GM19099 (cell line): ENCODE data around the gene SPOP.

ENCODE experiments used
- POLR2A ChIP-seq: IDR thresholded peaks from 3 replicates; pipeline ENCODE4 v1.6.1; 2011; ENCODE audit warnings: low read depth; ENCODE audit not compliant: insufficient read length; ENCODE audit errors: extremely low read depth

Gene SPOP

DNA sequence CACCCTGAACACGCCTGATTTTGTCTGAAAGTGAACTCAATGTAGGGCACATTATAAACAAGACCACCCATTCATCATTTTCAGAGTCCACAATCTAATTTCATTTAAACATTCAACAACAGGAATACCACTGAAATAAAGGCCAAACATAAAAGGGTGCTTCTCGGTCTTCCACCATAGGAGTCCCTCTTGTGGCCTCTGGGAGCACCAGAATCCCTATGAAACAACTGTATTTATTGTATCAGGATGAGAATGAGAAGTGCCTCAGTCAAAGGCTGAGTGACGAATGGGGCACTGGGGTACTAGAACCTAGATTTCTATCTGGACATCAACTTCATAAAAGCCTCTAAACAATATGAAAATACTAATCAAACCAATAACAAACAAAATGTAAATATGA is 61.8 kb downstream of the SPOP start:
- no peak for TF ChIP-seq POLR2A

DNA sequence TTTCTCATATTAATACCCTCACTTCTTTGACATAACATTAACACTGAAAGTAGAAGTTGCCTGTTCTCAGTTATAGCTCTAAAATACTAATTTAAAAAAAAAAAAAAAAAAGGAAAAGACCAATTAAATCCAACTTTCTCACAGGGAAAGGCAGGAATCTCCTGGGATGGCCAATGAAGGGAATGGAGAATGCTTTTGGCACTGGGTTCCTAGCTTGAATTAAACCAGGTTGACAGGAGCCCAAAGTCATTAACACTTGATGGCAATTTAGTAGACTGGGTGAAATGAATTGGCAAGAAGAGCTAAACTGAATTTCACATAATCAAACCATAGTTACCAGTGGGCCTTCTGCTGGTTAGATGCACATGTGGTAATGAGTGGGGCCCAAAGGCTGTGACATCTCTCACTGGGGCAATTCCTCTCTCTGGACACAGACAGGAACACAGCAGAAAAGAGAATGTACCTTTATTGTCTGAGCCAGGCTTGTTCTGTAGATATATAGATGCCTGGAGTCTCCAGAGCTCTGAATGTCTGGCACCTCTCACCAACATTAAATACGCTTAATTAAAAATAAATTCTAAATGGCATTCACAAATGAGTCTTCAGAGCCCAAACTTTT is 64.6 kb downstream of the SPOP start:
- TF ChIP-seq POLR2A: no peak

DNA sequence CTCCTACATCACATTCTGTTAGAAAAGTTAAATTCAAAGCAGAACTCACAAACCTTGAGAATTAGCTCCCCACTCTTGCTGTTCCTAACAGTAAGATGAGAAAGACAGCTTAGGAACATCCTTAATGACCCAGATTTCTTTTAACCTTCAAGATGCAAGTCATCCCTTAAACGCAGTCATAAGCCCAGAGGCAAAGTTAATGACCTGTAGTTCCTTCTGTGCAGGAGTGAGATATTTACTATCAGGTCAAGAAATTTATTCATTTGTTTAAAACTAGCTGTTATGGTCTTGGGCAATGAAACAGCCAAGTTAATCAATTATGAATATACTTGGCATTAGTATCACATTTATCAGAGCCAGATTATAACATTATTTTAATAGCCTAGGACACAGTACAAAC is 65.2 kb downstream of the SPOP start:
- no peak for TF ChIP-seq POLR2A

DNA sequence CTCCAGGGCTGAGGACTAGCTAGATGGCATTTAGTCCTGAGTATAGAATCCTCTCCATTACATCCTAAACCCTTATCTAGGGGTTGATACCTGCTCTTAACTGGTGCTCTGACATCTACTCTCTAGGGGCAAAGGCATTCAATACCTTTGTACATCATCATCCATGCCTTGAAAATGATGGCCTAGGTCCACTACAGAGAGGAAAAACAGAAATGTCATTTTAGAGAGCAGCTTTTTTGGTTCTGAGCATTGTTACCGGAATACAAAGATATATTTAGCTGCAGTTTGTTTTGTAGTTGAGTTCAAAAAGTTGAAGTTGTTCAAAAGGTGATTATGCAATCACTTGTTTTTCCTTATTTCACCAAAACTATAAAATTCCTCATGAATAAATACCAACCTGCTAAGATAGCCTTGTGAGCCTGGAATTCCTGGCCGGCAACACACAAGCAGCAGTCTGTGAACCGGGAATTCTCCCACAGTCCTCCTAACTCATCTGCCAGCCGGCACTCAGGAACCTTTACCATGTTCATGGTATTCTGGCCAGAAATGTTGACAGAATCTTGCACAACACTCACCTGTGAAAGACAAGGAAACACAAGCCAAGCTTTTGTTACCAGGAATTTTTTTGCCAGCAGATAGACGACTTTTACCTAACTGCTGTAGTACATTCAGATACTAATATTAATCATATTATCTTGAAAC is 66.9 kb downstream of the SPOP start:
- no peak for TF ChIP-seq POLR2A

DNA sequence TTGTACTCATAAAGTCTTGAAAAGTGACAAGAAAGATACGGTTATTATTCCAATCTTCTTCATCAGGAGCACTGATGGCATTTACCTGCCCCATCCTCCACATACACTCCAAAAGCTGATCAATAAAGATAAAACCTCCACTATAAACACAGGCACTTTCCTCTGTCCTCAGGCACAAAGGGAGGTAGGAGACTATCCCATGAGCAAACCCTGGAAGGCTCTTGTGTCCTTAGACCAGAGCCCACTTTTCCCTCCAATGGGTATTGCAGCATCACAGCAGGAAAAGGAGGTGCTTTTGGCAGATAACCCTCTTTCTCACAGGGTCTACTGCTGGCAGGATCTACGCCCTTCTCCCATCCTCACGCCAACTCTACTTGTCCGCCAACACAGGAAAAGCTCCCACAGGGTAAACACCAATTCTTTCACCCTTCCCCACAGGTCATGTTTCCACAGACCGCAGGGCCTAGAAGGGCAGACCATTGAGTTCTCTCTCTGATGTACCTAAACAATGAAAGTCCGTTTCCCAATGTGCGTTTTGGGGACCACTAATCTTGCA is 73.5 kb downstream of the SPOP start:
- no peak for TF ChIP-seq POLR2A

DNA sequence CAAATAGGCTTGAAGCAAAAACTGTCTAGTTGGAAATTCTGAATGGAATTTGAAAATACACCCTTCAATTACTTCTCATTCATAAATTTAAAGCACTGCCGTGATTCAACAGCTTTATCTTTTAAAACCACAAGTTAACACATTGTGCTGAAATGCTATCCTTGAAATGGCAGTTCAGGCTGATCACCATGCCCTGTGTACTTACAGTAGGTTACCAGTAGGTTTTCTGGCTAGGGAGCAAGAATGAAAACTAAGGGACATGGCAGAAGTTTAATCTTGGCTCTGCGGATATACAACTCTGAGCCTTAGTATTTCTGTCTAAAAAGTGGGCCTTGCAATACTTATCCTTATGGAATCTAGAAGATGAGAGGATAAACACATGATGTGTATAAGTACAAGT is 74.2 kb downstream of the SPOP start:
- TF ChIP-seq POLR2A: no peak

DNA sequence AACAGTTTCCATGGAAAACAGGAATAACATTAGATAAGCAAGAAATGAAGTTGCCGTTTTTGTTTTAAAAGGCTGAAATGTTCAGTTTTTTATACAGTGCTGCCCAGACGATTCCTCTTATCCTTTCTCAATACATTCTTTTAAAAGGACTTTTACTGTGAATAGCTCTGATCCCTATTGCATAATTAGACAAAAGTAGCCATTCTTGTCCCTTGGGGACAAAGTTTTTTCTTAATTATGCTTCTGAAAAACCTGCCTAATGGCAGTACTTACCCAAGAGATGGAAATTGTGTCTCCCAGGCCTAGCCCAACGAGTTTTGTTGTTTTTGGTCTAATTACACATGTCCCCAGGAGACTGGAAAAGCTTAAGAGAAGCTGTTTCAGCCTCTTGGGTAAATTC is 74.7 kb downstream of the SPOP start:
- no peak for TF ChIP-seq POLR2A

DNA sequence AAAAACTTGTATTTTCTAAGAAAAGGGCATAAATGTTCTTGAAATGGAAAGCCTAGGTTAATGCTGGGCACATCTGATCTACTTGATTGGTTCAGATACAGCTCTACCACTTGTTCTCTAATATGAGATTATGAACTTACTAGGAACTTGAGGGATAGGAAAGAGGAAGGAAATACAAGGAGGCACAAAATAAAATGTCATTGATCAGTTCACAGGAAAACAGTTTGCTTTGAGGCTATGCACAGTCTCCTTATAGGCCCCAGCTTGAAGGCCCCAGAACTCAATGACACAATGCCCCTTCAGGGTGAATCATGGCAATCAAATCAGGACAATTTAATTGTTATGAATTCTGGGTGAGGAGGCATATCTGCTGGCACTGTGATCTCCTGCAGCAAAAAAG is 75.1 kb downstream of the SPOP start:
- no peak for TF ChIP-seq POLR2A

DNA sequence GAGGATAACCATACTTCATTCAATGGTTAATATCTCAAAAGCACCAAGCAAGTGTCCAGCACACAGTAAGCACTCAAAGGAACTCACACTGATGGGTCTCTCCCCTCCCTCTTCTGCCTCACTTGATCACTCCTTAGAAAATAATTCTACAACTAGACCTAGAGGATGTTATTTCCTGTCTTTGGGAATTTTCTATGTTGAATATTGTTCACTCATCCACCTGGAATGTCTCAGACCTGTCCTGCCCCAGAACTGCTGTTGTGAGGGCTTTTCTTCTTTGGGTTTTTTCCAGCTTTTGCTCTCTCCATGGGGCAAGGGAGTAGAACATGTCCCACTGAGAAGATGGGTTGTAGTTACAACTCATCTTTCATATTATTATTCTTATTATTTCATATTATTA is 76.9 kb downstream of the SPOP start:
- TF ChIP-seq POLR2A: no peak

DNA sequence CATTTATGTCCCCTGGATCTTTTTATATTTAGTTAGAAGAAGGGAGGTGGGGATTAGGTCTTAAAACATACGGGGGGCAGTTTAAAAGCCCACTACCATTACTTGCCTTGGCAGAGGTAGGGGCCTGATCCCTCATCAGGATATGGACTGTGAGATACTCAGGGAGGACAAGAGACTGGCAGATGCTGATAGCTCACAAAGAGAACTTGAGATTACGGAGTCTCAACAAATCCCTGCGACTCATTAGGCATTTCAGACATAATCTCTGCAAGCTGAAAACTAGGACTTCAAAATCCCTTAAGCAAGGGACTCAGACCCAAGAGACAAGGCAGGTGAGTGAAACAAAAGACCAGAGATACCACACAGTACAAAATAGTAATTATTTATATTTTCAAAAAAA is 79.0 kb downstream of the SPOP start:
- no peak for TF ChIP-seq POLR2A

DNA sequence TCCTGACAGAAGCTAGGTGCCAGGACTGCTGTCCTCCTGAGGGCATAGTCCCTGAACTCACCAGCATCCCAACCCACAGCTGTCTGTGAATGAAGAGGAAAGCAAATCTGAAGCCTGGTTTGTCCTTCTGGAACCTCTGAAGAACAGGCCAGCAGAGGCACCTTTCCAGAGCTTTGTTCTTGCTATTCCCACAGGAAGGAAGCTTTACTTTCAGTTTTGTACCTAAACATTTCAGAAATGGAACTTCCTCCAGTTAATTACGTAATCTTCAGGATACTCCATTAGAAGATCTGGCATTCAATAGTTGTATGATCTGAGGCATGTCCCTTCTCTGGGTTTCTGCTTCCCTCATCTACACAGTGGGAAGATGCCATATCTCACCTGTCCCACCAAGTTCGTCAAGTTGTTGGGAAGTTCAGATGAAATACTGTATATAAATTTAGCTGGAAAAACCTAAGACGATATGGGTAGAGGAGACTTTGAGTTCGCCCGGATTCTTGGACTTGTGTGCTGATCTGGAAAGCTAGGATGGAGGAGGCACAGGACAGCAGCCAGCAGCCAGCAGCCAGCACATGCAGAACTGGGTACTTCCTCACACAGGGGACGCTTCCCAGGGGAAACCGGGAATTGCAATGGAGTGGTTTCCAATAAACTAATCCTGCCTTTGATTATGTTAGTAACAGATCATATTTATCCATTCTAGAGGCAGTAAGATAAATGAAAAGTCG is 79.8 kb downstream of the SPOP start:
- TF ChIP-seq POLR2A: no peak

DNA sequence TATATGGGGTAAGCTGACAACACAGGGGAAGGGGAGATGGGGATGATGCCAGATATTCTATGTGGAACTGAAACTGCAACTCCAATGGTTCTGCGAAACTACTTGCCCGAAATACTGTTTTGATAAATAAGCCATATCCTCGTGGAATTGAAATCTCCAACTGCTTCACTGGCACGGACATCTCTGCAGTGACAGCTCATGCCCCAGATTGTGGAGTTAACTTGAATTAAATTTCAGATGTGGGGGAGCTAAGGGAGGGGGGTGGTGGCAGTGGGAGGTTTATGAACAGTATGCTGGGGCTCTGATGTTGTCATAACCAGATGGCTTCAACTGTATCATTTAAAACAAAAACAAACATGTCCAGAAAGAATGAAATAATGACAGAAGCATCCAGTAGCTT is 80.5 kb downstream of the SPOP start:
- no peak for TF ChIP-seq POLR2A

DNA sequence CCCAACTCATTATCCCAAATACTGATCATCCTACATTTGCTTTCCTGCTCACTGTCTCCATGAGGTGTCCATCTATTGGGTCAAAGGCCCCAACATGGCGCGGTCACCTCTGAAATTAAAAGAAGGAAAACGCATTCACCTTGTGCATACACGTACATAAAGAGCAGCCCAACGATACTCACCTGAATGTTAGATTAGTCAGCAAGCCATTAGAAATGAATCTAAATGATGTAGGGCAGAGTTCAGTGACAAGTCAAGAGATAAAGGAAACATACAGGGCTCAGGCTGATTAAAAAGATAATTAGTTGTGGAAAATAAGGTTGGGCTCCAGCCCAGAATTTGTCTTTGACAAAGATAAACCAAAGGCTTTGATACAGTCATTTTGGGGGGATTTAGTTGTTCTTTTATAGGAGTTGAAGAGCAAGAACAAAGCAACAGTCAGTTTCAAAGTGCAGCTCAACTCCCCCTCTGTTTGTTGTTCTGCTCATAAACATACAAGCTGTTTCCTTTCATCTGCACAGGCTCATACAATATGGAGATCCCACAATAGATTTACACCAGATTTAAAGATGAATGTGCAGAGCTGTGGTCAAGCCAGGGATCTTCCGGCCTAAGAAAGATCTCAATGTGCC is 81.2 kb downstream of the SPOP start:
- no peak for TF ChIP-seq POLR2A

DNA sequence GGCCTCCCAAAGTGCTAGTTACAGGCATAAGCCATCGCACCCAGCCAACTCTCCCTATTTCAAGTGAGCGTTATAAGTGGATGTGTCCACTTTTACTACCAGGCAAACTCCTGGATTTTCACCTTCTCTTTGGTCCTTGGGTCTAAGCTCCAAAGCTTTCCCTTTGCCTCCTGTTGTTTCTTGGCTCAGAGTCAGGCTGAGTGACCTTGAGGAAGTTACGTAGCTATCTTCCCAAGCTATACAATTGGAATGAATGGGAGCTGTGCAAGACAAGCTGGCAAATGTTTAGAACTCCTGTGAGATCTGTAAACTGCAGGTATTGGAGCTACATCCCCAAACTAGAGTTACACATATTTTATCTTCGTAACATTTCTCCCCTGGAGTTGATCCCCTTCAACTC is 81.9 kb downstream of the SPOP start:
- no peak for TF ChIP-seq POLR2A

DNA sequence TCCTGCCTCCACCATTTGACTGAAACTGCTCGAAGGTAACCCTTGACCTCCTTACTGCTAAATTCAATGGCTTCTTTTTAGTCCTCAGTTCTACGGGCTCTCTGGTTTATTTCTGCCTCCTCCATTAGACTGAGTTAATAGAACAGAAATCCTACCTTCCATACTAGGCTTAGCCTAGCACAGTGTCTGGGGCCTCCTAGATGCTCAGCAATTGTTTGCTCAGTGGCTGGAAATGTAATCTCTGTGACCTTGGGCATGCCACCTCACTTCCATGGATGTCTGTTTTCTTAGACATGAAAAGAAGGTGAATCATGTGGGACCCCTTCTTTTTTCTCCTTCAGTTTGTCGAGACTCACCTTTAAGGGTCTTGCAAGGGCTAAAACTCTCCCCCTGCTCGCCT is 82.6 kb downstream of the SPOP start:
- TF ChIP-seq POLR2A: no peak
